ENCODE results near the gene GSTP1. TPM values are rescaled to one million over a fixed set of nuclear protein-coding genes. Genes with fewer than 3 reads are reported as not detected.

The GSTP1 gene
- total and polyA plus RNA-seq, 9 of the 15 experiments (the other 6 are each of a cell fraction or from before 2014, with no cell fraction given) = 592 to 2,150 (median 1,204) TPM

GRCh38 chr11:67600324-67601029 lies 16.9 kb downstream of the GSTP1 start (continued):
- no peak for TF ChIP-seq ZNF398 (CRISPR knock-in tag; IDR thresholded peaks at IDR 0.05)
- no peak for TF ChIP-seq PHB (CRISPR knock-in tag; IDR thresholded peaks at IDR 0.05)
- TF ChIP-seq ZBTB49 (CRISPR knock-in tag; IDR thresholded peaks at IDR 0.05; ENCODE audit: borderline replicate concordance) = no peak
- no peak for TF ChIP-seq ZZZ3 (IDR thresholded peaks at IDR 0.05)
- TF ChIP-seq CAMTA2 (CRISPR knock-in tag; conservative IDR thresholded peaks at IDR 0.05) = no peak
- TF ChIP-seq ZNF274 (IDR thresholded peaks at IDR 0.05; ENCODE audit: borderline replicate concordance, low read depth, low read length) = no peak
- no peak for TF ChIP-seq ZKSCAN8 (CRISPR knock-in tag; IDR thresholded peaks at IDR 0.05)
- 0 out of 2 replicates have a peak, but pooled peaks have one; percentile 16 for TF ChIP-seq TOE1 (IDR thresholded peaks at IDR 0.05; ENCODE audit: borderline replicate concordance)
- TF ChIP-seq TOE1 (CRISPR knock-in tag; IDR thresholded peaks at IDR 0.05; ENCODE audit: borderline replicate concordance, low read depth) = no peak
- TF ChIP-seq ZNF57 (CRISPR knock-in tag; IDR thresholded peaks at IDR 0.05) = no peak
- TF ChIP-seq ZNF644 (tag; IDR thresholded peaks at IDR 0.05; ENCODE audit: low read depth) = 0 out of 2 replicates have a peak, but pooled peaks have one; percentile 53
- no peak; the same call in 1 of the 2 replicates for TF ChIP-seq NCOA6 (IDR thresholded peaks at IDR 0.05)
- no peak for TF ChIP-seq TSC22D4 (tag; IDR thresholded peaks at IDR 0.05)
- peak; percentile 39 for TF ChIP-seq USF1 (CRISPR knock-in tag; IDR thresholded peaks at IDR 0.05)
- TF ChIP-seq ZNF766 (CRISPR knock-in tag; conservative IDR thresholded peaks at IDR 0.05) = no peak; the same call in 1 of the 2 replicates
